A549 (cell line): ENCODE data around the gene DDX25. TPM values are rescaled to one million over a fixed set of nuclear protein-coding genes. Genes with fewer than 3 reads are reported as not detected.

Source experiments
- ATAC-seq, 2 experiments: fragments of 200-7000 bp in 1 of 2; fragments of >200 bp in 1 of 2; cut with Nextera tagmentation in 1 of 2; cut with Tn5 transposase in 1 of 2; 3 replicates each; pipeline versions ENCODE4 v1.8.0 to v1.9.1; 2018 to 2020; ENCODE audit warnings: mild to moderate bottlenecking in 1 of 2, moderate library complexity in 1 of 2
- CTCF ChIA-PET: fragments of 300-600 bp; sonication (Branson Sonifier 250); formaldehyde crosslinking; extraction: SDS; loops from one replicate; lab custom pipeline; 2021; ENCODE audit warnings: antibody characterized with exemption, inconsistent platforms; lab: Yijun Ruan, JAX
- POLR2A ChIA-PET: fragments of 350-600 bp; formaldehyde crosslinking; extraction: SDS; loops from one replicate; lab custom pipeline; 2021; ENCODE audit warnings: antibody characterized with exemption, inconsistent platforms; lab: Yijun Ruan, JAX
- DNase-seq, 2 experiments: peaks; one replicate each; pipeline versions ENCODE4 v3.0.0 to v3.0.0-alpha.2; 2011 to 2016; ENCODE audit warnings: low read depth in 1 of 2, low spot score in 1 of 2
- FAIRE-seq: peaks from 2 replicates; lab custom pipeline; 2011; peaks lifted over from hg19 to GRCh38; lab: Jason Lieb, UNC
- H3K27ac ChIP-seq, 2 experiments: fragments of >200 bp; sonication (Bioruptor Twin); formaldehyde crosslinking; 3 replicates each; pipeline ENCODE4 v1.5.1; 2016 to 2017
- H3K4me1 ChIP-seq: fragments of >200 bp; sonication (Bioruptor Twin); formaldehyde crosslinking; 3 replicates; pipeline ENCODE4 v1.6.1; 2016
- H3K4me2 ChIP-seq: fragments of >200 bp; sonication (Bioruptor Twin); formaldehyde crosslinking; 3 replicates; pipeline ENCODE4 v1.6.1; 2016
- H3K4me3 ChIP-seq: fragments of >200 bp; sonication (Bioruptor Twin); formaldehyde crosslinking; 3 replicates; pipeline ENCODE4 v1.5.1; 2016
- H3K9me3 ChIP-seq: fragments of >200 bp; sonication (Bioruptor Twin); formaldehyde crosslinking; 3 replicates; pipeline ENCODE4 v1.6.1; 2016
- BHLHE40 ChIP-seq: IDR thresholded peaks from 2 replicates; pipeline ENCODE4 v1.6.1; 2012; ENCODE audit warnings: low read depth, low read length, inconsistent platforms
- CBX2 ChIP-seq: fragments of 200-600 bp; sonication (generic); IDR thresholded peaks from 2 replicates; pipeline ENCODE4 v1.6.1; 2016; ENCODE audit warnings: low read depth, mild to moderate bottlenecking, borderline replicate concordance
- CEBPB ChIP-seq, 2 experiments: fragments of >200 bp in 1 of 2; sonication (Bioruptor Twin) in 1 of 2; formaldehyde crosslinking in 1 of 2; IDR thresholded peaks; 2 replicates each; pipeline ENCODE4 v1.6.1; 2012 to 2016
- CHD2 ChIP-seq: fragments of 150-350 bp; IDR thresholded peaks from 2 replicates; pipeline ENCODE4 v1.6.1; 2014; ENCODE audit warnings: low read length; ENCODE audit not compliant: partially characterized antibody
- EP300 ChIP-seq, 2 experiments: fragments of >200 bp; sonication (Bioruptor Twin); formaldehyde crosslinking; IDR thresholded peaks; 2 replicates in 1 of 2; 3 replicates in 1 of 2; pipeline ENCODE4 v1.6.1; 2016 to 2017
- FOXS1 ChIP-seq: fragments of 250-450 bp; sonication (Bioruptor Pico); IDR thresholded peaks from 2 replicates; pipeline ENCODE4 v1.5.0; 2020; ENCODE audit warnings: mild to moderate bottlenecking, moderate library complexity
- GATA3 ChIP-seq: IDR thresholded peaks from 2 replicates; pipeline ENCODE4 v1.6.1; 2012; ENCODE audit warnings: borderline replicate concordance
- HDAC2 ChIP-seq: fragments of 200-600 bp; sonication (generic); IDR thresholded peaks from 2 replicates; pipeline ENCODE4 v1.6.1; 2016
- HEYL ChIP-seq: fragments of 250-450 bp; sonication (Bioruptor Pico); IDR thresholded peaks from 2 replicates; pipeline ENCODE4 v1.8.0; 2021; ENCODE audit warnings: mild to moderate bottlenecking, moderate library complexity
- HOXA7 ChIP-seq: fragments of 250-450 bp; sonication (Bioruptor Pico); IDR thresholded peaks from 2 replicates; pipeline ENCODE4 v1.5.0; 2020; ENCODE audit warnings: mild to moderate bottlenecking, moderate library complexity
- HOXB5 ChIP-seq: fragments of 250-450 bp; sonication (Bioruptor Pico); IDR thresholded peaks from 2 replicates; pipeline ENCODE4 v1.5.0; 2020; ENCODE audit warnings: mild to moderate bottlenecking, moderate library complexity
- KDM5A ChIP-seq: fragments of 200-600 bp; sonication (generic); IDR thresholded peaks from 2 replicates; pipeline ENCODE4 v1.6.1; 2016; ENCODE audit warnings: antibody characterized with exemption, mild to moderate bottlenecking
- MAZ ChIP-seq: fragments of 150-350 bp; IDR thresholded peaks from 2 replicates; pipeline ENCODE4 v1.6.1; 2014; ENCODE audit warnings: antibody characterized with exemption, low read depth, low read length, borderline replicate concordance
- MYC ChIP-seq: IDR thresholded peaks from 2 replicates; pipeline ENCODE4 v1.6.1; 2012; ENCODE audit warnings: mild to moderate bottlenecking, inconsistent platforms, low read length, improper control_type of control experiment, borderline replicate concordance
- NFE2L2 ChIP-seq: fragments of 150-350 bp; conservative IDR thresholded peaks from 2 replicates; pipeline ENCODE4 v1.6.1; 2014; ENCODE audit warnings: low read length
- POLR2AphosphoS2 ChIP-seq: conservative IDR thresholded peaks from 2 replicates; pipeline ENCODE4 v1.6.1; 2012; ENCODE audit warnings: low read length, improper control_type of control experiment, inconsistent platforms
- RCOR1 ChIP-seq: fragments of 150-350 bp; IDR thresholded peaks from 2 replicates; pipeline ENCODE4 v1.6.1; 2014; ENCODE audit warnings: antibody characterized with exemption, low read length, low read depth
- RNF2 ChIP-seq: fragments of 200-600 bp; sonication (generic); IDR thresholded peaks from 2 replicates; pipeline ENCODE4 v1.6.1; 2016; ENCODE audit warnings: low read depth, mild to moderate bottlenecking, antibody characterized with exemption, moderate library complexity, borderline replicate concordance
- SMC3 ChIP-seq: fragments of >200 bp; sonication (Bioruptor Twin); formaldehyde crosslinking; IDR thresholded peaks from 3 replicates; pipeline ENCODE4 v1.6.1; 2018; ENCODE audit warnings: inconsistent platforms
- SREBF2 ChIP-seq: fragments of 450-650 bp; IDR thresholded peaks from 2 replicates; pipeline ENCODE4 v1.6.1; 2014; ENCODE audit warnings: mild to moderate bottlenecking, moderate library complexity
- TP53 ChIP-seq: fragments of 250-450 bp; sonication (Bioruptor Pico); IDR thresholded peaks from 2 replicates; pipeline ENCODE4 v1.5.0; 2021; ENCODE audit warnings: mild to moderate bottlenecking, moderate library complexity
- ZC3H11A ChIP-seq: fragments of 450-650 bp; IDR thresholded peaks from 2 replicates; pipeline ENCODE4 v1.6.1; 2014; ENCODE audit warnings: antibody characterized with exemption, mild to moderate bottlenecking
- ZFP36 ChIP-seq: fragments of 450-650 bp; IDR thresholded peaks from 2 replicates; pipeline ENCODE4 v1.6.1; 2014; ENCODE audit warnings: borderline replicate concordance; ENCODE audit not compliant: partially characterized antibody
- ZNF302 ChIP-seq: fragments of 250-450 bp; sonication (Bioruptor Pico); IDR thresholded peaks from 2 replicates; pipeline ENCODE4 v1.9.0; 2021; ENCODE audit warnings: inconsistent platforms, mild to moderate bottlenecking, moderate library complexity
- ZSCAN20 ChIP-seq: fragments of 250-450 bp; sonication (Bioruptor Pico); IDR thresholded peaks from 2 replicates; pipeline ENCODE4 v1.8.0; 2022; ENCODE audit warnings: mild to moderate bottlenecking, moderate library complexity
- WGBS: methylation state at CpG from one replicate; pipeline ENCODE4 v1.1.6; 2017; ENCODE audit errors: missing lambda C conversion rate; 5-methylcytosine and 5-hydroxymethylcytosine counted together
- polyA plus RNA-seq, 4 experiments: library from polyadenylated mRNA; depleted of rRNA in 3 of 4; stranded (reverse); fragments of >200 nt; fragmentation: RNase III in 1 of 4; extraction: RNeasy Plus Mini Kit Qiagen cat#74134 plus additional on column Dnase treatment in 1 of 4; gene quantifications; 2 replicates in 3 of 4; 3 replicates in 1 of 4; pipeline ENCODE4 v1.2.3, GENCODE V29; 2011 to 2017
- TF ChIP-seq, protein P1 (sequence below): IDR thresholded peaks from 2 replicates; pipeline ENCODE4 v1.6.1; 2012; ENCODE audit warnings: low read depth, borderline replicate concordance

The DDX25 gene
- polyA plus RNA-seq, 2 of the 4 experiments (the other 2 are of a cell fraction), result 0.01 TPM; not detected in 1

DNA sequence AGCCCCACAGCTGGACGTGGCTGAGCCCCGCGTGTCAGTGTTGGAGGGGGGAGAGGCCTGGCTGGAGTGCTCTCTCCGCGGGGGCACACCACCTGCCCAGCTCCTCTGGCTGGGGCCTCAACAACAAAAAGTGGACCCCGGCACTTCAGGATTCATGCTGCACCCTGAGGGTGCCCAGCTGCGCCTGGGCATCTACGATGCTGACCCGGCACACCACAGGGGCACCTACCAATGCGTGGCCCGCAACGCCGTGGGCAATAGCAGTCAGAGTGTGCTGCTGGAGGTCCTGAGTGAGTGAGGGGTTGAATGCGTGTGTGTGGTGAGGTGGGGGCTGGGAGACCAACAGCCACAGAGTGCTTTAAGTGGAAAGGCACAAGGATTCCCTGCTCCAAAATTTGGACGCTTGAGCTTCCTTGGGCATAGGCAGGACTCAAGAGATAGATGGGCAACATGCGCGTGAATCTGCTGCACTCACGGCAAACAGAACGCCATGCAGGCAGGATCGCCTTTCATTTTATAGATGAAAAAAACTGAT, 49.2 kb downstream of the DDX25 start:
- POLR2A ChIA-PET, result no interaction called here

GRCh38 chr11:125954123-125954944, 50.0 kb downstream of the DDX25 start:
- no peaks in the 10 kb centered on the region for H3K9me3 ChIP-seq
- no peak for TF ChIP-seq SMC3
- TF ChIP-seq, protein P1, sequence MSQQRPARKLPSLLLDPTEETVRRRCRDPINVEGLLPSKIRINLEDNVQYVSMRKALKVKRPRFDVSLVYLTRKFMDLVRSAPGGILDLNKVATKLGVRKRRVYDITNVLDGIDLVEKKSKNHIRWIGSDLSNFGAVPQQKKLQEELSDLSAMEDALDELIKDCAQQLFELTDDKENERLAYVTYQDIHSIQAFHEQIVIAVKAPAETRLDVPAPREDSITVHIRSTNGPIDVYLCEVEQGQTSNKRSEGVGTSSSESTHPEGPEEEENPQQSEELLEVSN, result no peak
- TF ChIP-seq ZFP36, result no peak
- no peak for TF ChIP-seq ZC3H11A
- TF ChIP-seq HOXB5 (CRISPR knock-in tag), result no peak
- no peak for TF ChIP-seq TP53 (CRISPR knock-in tag)
- TF ChIP-seq FOXS1 (CRISPR knock-in tag), result no peak
- no peak for TF ChIP-seq HOXA7
- no peak for TF ChIP-seq KDM5A
- TF ChIP-seq ZNF302 (CRISPR knock-in tag), result no peak
- no peak for TF ChIP-seq HEYL
- no peak for TF ChIP-seq NFE2L2
- TF ChIP-seq RCOR1, result no peak
- TF ChIP-seq ZSCAN20 (CRISPR knock-in tag), result no peak
- TF ChIP-seq HDAC2, result no peak
- no peak for TF ChIP-seq MYC
- no peak for TF ChIP-seq CHD2
- TF ChIP-seq, all 56 proteins: peak for 0
- ATAC-seq (no peak), DNase-seq (no peak), FAIRE-seq (no peak)
- POLR2A ChIA-PET, result no interaction called here
- Histone ChIP-seq H3K4me2 (no peak overlapping the region), H3K4me3 (no peak overlapping the region), H3K4me1 (no peaks in the 10 kb centered on the region), H3K27ac (no peak overlapping the region)
- WGBS, result 83% methylated on average over 11 of the region's 21 CpGs
- CTCF ChIA-PET, result interaction anchor here (0.5 to 1.3 kb wide), 2 partner anchors 12 to 97 kb away, joined by 4 read pairs; no protein-coding TSS in a partner anchor

More for the DNA sequence above, 49.2 kb downstream of the DDX25 start:
- CTCF ChIA-PET, result interaction anchor here (1.3 kb wide), 1 partner anchor 11 kb away, joined by 4 read pairs; no protein-coding TSS in a partner anchor
- H3K4me2 ChIP-seq, result no peak overlapping the region
- ATAC-seq, result no peak
- TF ChIP-seq EP300 (IDR thresholded peaks at IDR 0.05), result no peak
- TF ChIP-seq GATA3, result no peak
- no peak for TF ChIP-seq HDAC2
- TF ChIP-seq BHLHE40, result no peak
- no peak for TF ChIP-seq RNF2
- TF ChIP-seq POLR2AphosphoS2, result no peak
- TF ChIP-seq CBX2, result no peak
- TF ChIP-seq TP53 (CRISPR knock-in tag), result no peak
- TF ChIP-seq CEBPB (IDR thresholded peaks at IDR 0.05), result no peak
- no peak for TF ChIP-seq SREBF2
- no peak for TF ChIP-seq MAZ
- TF ChIP-seq, all 56 proteins: peak for 0
- no peaks in the 10 kb centered on the region for H3K4me1 ChIP-seq
- DNase-seq, result no peak
- no peak for FAIRE-seq
- H3K4me3 ChIP-seq, result no peak overlapping the region
- no peaks in the 10 kb centered on the region for H3K9me3 ChIP-seq
- WGBS, result 89% methylated on average over 10 of the region's 20 CpGs
- H3K27ac ChIP-seq, result no peak overlapping the region
